IgD-negative memory B cell (primary cell): ENCODE measurements around the gene ABI3. TPM values are rescaled to one million over a fixed set of nuclear protein-coding genes. Genes with fewer than 3 reads are reported as not detected.

ENCODE experiments used
- H3K27ac Mint-ChIP-seq, 3 donors: one replicate each; pipeline ENCODE4 v1.8.0; 2020 to 2022; ENCODE audit warnings: mild to moderate bottlenecking in 3 of 3, mixed read lengths in 3 of 3, moderate library complexity in 1 of 3
- H3K27me3 Mint-ChIP-seq: one replicate; pipeline ENCODE4 v1.8.0; 2021; ENCODE audit warnings: mixed read lengths
- H3K36me3 Mint-ChIP-seq: one replicate; pipeline ENCODE4 v1.8.0; 2020; ENCODE audit warnings: mild to moderate bottlenecking, mixed read lengths
- H3K4me1 Mint-ChIP-seq, 3 donors: one replicate each; pipeline ENCODE4 v1.8.0; 2020 to 2022; ENCODE audit warnings: mixed read lengths in 3 of 3, mild to moderate bottlenecking in 1 of 3
- H3K4me3 Mint-ChIP-seq, 4 donors: one replicate each; pipeline ENCODE4 v1.8.0; 2020 to 2022; ENCODE audit warnings: mild to moderate bottlenecking in 4 of 4, mixed read lengths in 4 of 4, moderate library complexity in 3 of 4
- H3K9me3 Mint-ChIP-seq, 3 donors: one replicate each; pipeline ENCODE4 v1.8.0; 2020 to 2021; ENCODE audit warnings: mixed read lengths in 3 of 3, mild to moderate bottlenecking in 1 of 3
- polyA plus RNA-seq: library from polyadenylated mRNA; unstranded; fragments of 300-500 nt; fragmentation: Illumina TruSeq; gene quantifications from one replicate; pipeline ENCODE4 v1.2.3, GENCODE V29; 2021

ABI3 gene
- polyA plus RNA-seq, 1 donor from 2014 or later = 34.2 TPM

- peak overlapping the region; percentile 93 to 99 (median 98) for H3K4me3 Mint-ChIP-seq
- peaks cover 14 to 22% (median 21%) of the 10 kb centered on the region in 3 donors for H3K4me1 Mint-ChIP-seq
- peaks cover 0 to 5% (median 0%) of the 10 kb centered on the region in 3 donors for H3K9me3 Mint-ChIP-seq
- H3K27me3 Mint-ChIP-seq = no peaks in the 10 kb centered on the region
- peak overlapping the region; percentile 99 to 100 (median 99) for H3K27ac Mint-ChIP-seq
- H3K36me3 Mint-ChIP-seq = no peaks in the 10 kb centered on the region
Observed at GRCh38 chr17:49191409-49191916, 19.0 kb upstream of the ABI3 start.

GRCh38 chr17:49191917-49192741 is 18.4 kb upstream of the ABI3 start:
- H3K36me3 Mint-ChIP-seq = no peaks in the 10 kb centered on the region
- H3K27ac Mint-ChIP-seq = peak overlapping the region; percentile 99 to 100 (median 99)
- H3K4me1 Mint-ChIP-seq = peaks cover 14 to 22% (median 21%) of the 10 kb centered on the region in 3 donors
- H3K4me3 Mint-ChIP-seq = peak overlapping the region; percentile 93 to 99 (median 98)
- peaks cover 0 to 5% (median 0%) of the 10 kb centered on the region in 3 donors for H3K9me3 Mint-ChIP-seq
- H3K27me3 Mint-ChIP-seq = no peaks in the 10 kb centered on the region

- peaks cover 0 to 5% (median 0%) of the 10 kb centered on the region in 3 donors for H3K9me3 Mint-ChIP-seq
- no peaks in the 10 kb centered on the region for H3K36me3 Mint-ChIP-seq
- H3K27ac Mint-ChIP-seq = peak overlapping the region; percentile 99 to 100 (median 99)
- H3K27me3 Mint-ChIP-seq = no peaks in the 10 kb centered on the region
- H3K4me3 Mint-ChIP-seq = peak overlapping the region; percentile 93 to 99 (median 98)
- H3K4me1 Mint-ChIP-seq = peaks cover 14 to 22% (median 21%) of the 10 kb centered on the region in 3 donors
Observed at GRCh38 chr17:49193513-49194296, 16.8 kb upstream of the ABI3 start.

GRCh38 chr17:49194297-49194607 is 16.3 kb upstream of the ABI3 start:
- Mint-ChIP-seq H3K27ac (peak overlapping the region in 2 of 3 donors; percentile 99), H3K4me3 (peak overlapping the region; percentile 93 to 99 (median 98)), H3K27me3 (no peaks in the 10 kb centered on the region), H3K4me1 (peaks cover 14 to 22% (median 21%) of the 10 kb centered on the region in 3 donors), H3K36me3 (no peaks in the 10 kb centered on the region), H3K9me3 (peaks cover 0 to 5% (median 0%) of the 10 kb centered on the region in 3 donors)

GRCh38 chr17:49195751-49196150 is 14.8 kb upstream of the ABI3 start:
- Mint-ChIP-seq H3K27ac (peak overlapping the region in 1 of 3 donors; percentile 22), H3K4me1 (peaks cover 11 to 22% (median 21%) of the 10 kb centered on the region in 3 donors), H3K4me3 (no peak overlapping the region), H3K27me3 (no peaks in the 10 kb centered on the region), H3K9me3 (peaks cover 0 to 5% (median 0%) of the 10 kb centered on the region in 3 donors), H3K36me3 (no peaks in the 10 kb centered on the region)

GRCh38 chr17:49196520-49196919 is 14.0 kb upstream of the ABI3 start:
- Mint-ChIP-seq H3K4me1 (peaks cover 7 to 21% (median 18%) of the 10 kb centered on the region in 3 donors), H3K27ac (peak overlapping the region in 1 of 3 donors; percentile 11), H3K36me3 (no peaks in the 10 kb centered on the region), H3K4me3 (no peak overlapping the region), H3K27me3 (no peaks in the 10 kb centered on the region), H3K9me3 (peaks cover 0 to 5% (median 0%) of the 10 kb centered on the region in 3 donors)

GRCh38 chr17:49197346-49197998 is 13.0 kb upstream of the ABI3 start:
- H3K36me3 Mint-ChIP-seq = no peaks in the 10 kb centered on the region
- H3K27ac Mint-ChIP-seq = no peak overlapping the region
- H3K4me1 Mint-ChIP-seq = peaks cover 5 to 16% (median 14%) of the 10 kb centered on the region in 3 donors
- H3K9me3 Mint-ChIP-seq = peaks cover 0 to 2% (median 0%) of the 10 kb centered on the region in 3 donors
- no peaks in the 10 kb centered on the region for H3K27me3 Mint-ChIP-seq
- H3K4me3 Mint-ChIP-seq = peak overlapping the region in 1 of 4 donors; percentile 50

- Mint-ChIP-seq H3K9me3 (no peaks in the 10 kb centered on the region), H3K36me3 (no peaks in the 10 kb centered on the region), H3K4me3 (no peak overlapping the region), H3K27me3 (no peaks in the 10 kb centered on the region), H3K27ac (no peak overlapping the region), H3K4me1 (peaks cover 5 to 15% (median 9%) of the 10 kb centered on the region in 3 donors)
Observed at GRCh38 chr17:49198211-49198610, 12.3 kb upstream of the ABI3 start.

GRCh38 chr17:49200423-49201083 is 10.0 kb upstream of the ABI3 start:
- no peak overlapping the region for H3K4me3 Mint-ChIP-seq

GRCh38 chr17:49201481-49201927 is 9.0 kb upstream of the ABI3 start:
- Mint-ChIP-seq H3K27me3 (no peaks in the 10 kb centered on the region), H3K4me1 (peaks cover 0 to 6% (median 0%) of the 10 kb centered on the region in 3 donors), H3K27ac (no peak overlapping the region)

More at GRCh38 chr17:49200423-49201083, 10.0 kb upstream of the ABI3 start:
- Mint-ChIP-seq H3K27me3 (no peaks in the 10 kb centered on the region), H3K27ac (no peak overlapping the region), H3K9me3 (no peaks in the 10 kb centered on the region), H3K4me1 (peaks cover 0 to 6% (median 4%) of the 10 kb centered on the region in 3 donors), H3K36me3 (no peaks in the 10 kb centered on the region)

GRCh38 chr17:49203796-49204195 is 6.7 kb upstream of the ABI3 start:
- peaks cover 2 to 12% (median 3%) of the 10 kb centered on the region in 3 donors for H3K4me1 Mint-ChIP-seq

More at GRCh38 chr17:49201481-49201927, 9.0 kb upstream of the ABI3 start:
- Mint-ChIP-seq H3K9me3 (no peaks in the 10 kb centered on the region), H3K4me3 (no peak overlapping the region), H3K36me3 (peaks cover 2% of the 10 kb centered on the region)

GRCh38 chr17:49204516-49204915 is 6.0 kb upstream of the ABI3 start:
- H3K27me3 Mint-ChIP-seq = no peaks in the 10 kb centered on the region
- H3K4me3 Mint-ChIP-seq = no peak overlapping the region
- no peaks in the 10 kb centered on the region for H3K9me3 Mint-ChIP-seq
- H3K4me1 Mint-ChIP-seq = peaks cover 8 to 19% (median 10%) of the 10 kb centered on the region in 3 donors
- no peak overlapping the region for H3K27ac Mint-ChIP-seq
- H3K36me3 Mint-ChIP-seq = peaks cover 4% of the 10 kb centered on the region

More at GRCh38 chr17:49203796-49204195, 6.7 kb upstream of the ABI3 start:
- no peaks in the 10 kb centered on the region for H3K9me3 Mint-ChIP-seq
- peaks cover 4% of the 10 kb centered on the region for H3K36me3 Mint-ChIP-seq
- no peak overlapping the region for H3K4me3 Mint-ChIP-seq
- no peak overlapping the region for H3K27ac Mint-ChIP-seq
- no peaks in the 10 kb centered on the region for H3K27me3 Mint-ChIP-seq

GRCh38 chr17:49209061-49209571 is 1.4 kb upstream of the ABI3 start:
- H3K27ac Mint-ChIP-seq = peak overlapping the region in 2 of 3 donors; percentile 53 to 70
- no peaks in the 10 kb centered on the region for H3K9me3 Mint-ChIP-seq
- H3K4me3 Mint-ChIP-seq = peak overlapping the region; percentile 16 to 97 (median 72)
- peaks cover 1% of the 10 kb centered on the region for H3K27me3 Mint-ChIP-seq
- H3K36me3 Mint-ChIP-seq = peaks cover 4% of the 10 kb centered on the region
- H3K4me1 Mint-ChIP-seq = peaks cover 41 to 50% (median 45%) of the 10 kb centered on the region in 3 donors

GRCh38 chr17:49213399-49213798 is 2.9 kb downstream of the ABI3 start:
- no peaks in the 10 kb centered on the region for H3K9me3 Mint-ChIP-seq
- H3K4me1 Mint-ChIP-seq = peaks cover 70 to 75% (median 71%) of the 10 kb centered on the region in 3 donors
- H3K36me3 Mint-ChIP-seq = peaks cover 8% of the 10 kb centered on the region
- H3K27me3 Mint-ChIP-seq = peaks cover 1% of the 10 kb centered on the region
- peak overlapping the region; percentile 79 to 96 (median 86) for H3K4me3 Mint-ChIP-seq
- H3K27ac Mint-ChIP-seq = peak overlapping the region; percentile 93 to 97 (median 94)
